ENCODE data around the gene TMED4. TPM values are rescaled to one million over a fixed set of nuclear protein-coding genes. Genes with fewer than 3 reads are reported as not detected.

TMED4 gene
- total and polyA plus RNA-seq, 2 donors (not counting 3 experiments of a cell fraction or from before 2014, with no cell fraction given), result 63.4 to 89.7 TPM

- Histone ChIP-seq H4K20me1 (replicated peaks; ENCODE audit: control insufficient read depth, extremely low read depth, insufficient read depth, low read length) (no peaks in the 10 kb centered on the region), H3K27ac (ENCODE audit: insufficient read depth, low read depth, low read length) (no peak overlapping the region), H3K27me3 (ENCODE audit: control insufficient read depth in 2 of 2, insufficient read depth in 2 of 2, low read length in 2 of 2) (no peaks in the 10 kb centered on the region), H3K9me1 (replicated peaks; ENCODE audit: control insufficient read depth, extremely low read depth, insufficient read depth, low read length) (no peaks in the 10 kb centered on the region), H3K4me3 (replicated peaks in 1 of 3; ENCODE audit: insufficient read depth in 1 of 3, low read depth in 1 of 3, low read length in 3 of 3) (no peak overlapping the region), H2AFZ (ENCODE audit: low read depth, low read length) (no peak overlapping the region), H3K9ac (replicated peaks; ENCODE audit: extremely low read depth, insufficient read depth, low read length) (no peak overlapping the region), H3K4me1 (ENCODE audit: control insufficient read depth, extremely low read depth, insufficient read depth, low read length) (no peaks in the 10 kb centered on the region), H3K36me3 (ENCODE audit: control insufficient read depth in 2 of 2, extremely low read depth in 1 of 2, insufficient read depth in 2 of 2, low read length in 2 of 2) (peaks cover 30 to 55% of the 10 kb centered on the region in 2 experiments), H3K4me2 (ENCODE audit: insufficient read depth, low read length) (no peak overlapping the region), H3K79me2 (ENCODE audit: control insufficient read depth, insufficient read depth, low read length) (peaks cover 4% of the 10 kb centered on the region), H3K9me3 (replicated peaks; ENCODE audit: control insufficient read depth, insufficient read depth, low read length) (no peaks in the 10 kb centered on the region)
- no peak for FAIRE-seq
- no peak for TF ChIP-seq POLR2A (IDR thresholded peaks at IDR 0.05; ENCODE audit: low read depth, low read length)
- TF ChIP-seq MYC (IDR thresholded peaks at IDR 0.05; ENCODE audit: low read depth, low read length), result no peak
- TF ChIP-seq, protein P1, sequence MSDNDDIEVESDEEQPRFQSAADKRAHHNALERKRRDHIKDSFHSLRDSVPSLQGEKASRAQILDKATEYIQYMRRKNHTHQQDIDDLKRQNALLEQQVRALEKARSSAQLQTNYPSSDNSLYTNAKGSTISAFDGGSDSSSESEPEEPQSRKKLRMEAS (IDR thresholded peaks at IDR 0.05; ENCODE audit: insufficient read depth, insufficient read length), result no peak
- TF ChIP-seq GATA2 (IDR thresholded peaks at IDR 0.05; ENCODE audit: insufficient read depth, insufficient read length, low read depth, low read length), result no peak
- no peak for TF ChIP-seq EZH2 (IDR thresholded peaks at IDR 0.05; ENCODE audit: borderline replicate concordance, low read depth, low read length, severe bottlenecking)
- TF ChIP-seq JUN (IDR thresholded peaks at IDR 0.05; ENCODE audit: borderline replicate concordance, insufficient read depth, insufficient read length, low read depth), result no peak
- TF ChIP-seq POLR2AphosphoS5 (IDR thresholded peaks at IDR 0.05; ENCODE audit: insufficient read depth, low read depth, low read length), result no peak
- no peak for TF ChIP-seq CTCF (IDR thresholded peaks at IDR 0.05; ENCODE audit: extremely low read depth in 1 of 2, insufficient read depth in 1 of 2, low read depth in 1 of 2, low read length in 2 of 2)
- TF ChIP-seq FOS (IDR thresholded peaks at IDR 0.05; ENCODE audit: borderline replicate concordance, insufficient read depth, low read length), result no peak
- CTCF ChIA-PET, result interaction anchor here (1.3 to 4.7 kb wide), 5 partner anchors 218 to 569 kb away, joined by 3 to 145 read pairs (median 5); no protein-coding TSS in a partner anchor
- no TSS peak for BruUV-seq (replicated peaks)
- dilution Hi-C loops (cut with MboI; ENCODE audit: extremely low pct_ligation_motif_present, low sequenced_read_pairs) (no loop called here), intact Hi-C loops (cut with micrococcal nuclease) (loop anchor here (5.0 kb wide), 1 partner anchor 74 kb away; the partner anchor contains the start of gene NUDCD3)
- DNase-seq (ENCODE audit: low read depth, low spot score), result no peak
- POLR2A ChIA-PET, result no interaction called here
These were observed 15.4 kb downstream of the TMED4 start for GRCh38 chr7:44566680-44567079.
